HG02943 (cell line): ENCODE data around the gene RAPGEF5.

Experiments
- ATAC-seq: cut with Tn5 transposase; IDR thresholded peaks from one replicate; pipeline ENCODE4 v1.9.1; 2021; ENCODE audit warnings: mild to moderate bottlenecking, low read depth, moderate library complexity; ENCODE audit not compliant: unreplicated experiment

Gene RAPGEF5

DNA sequence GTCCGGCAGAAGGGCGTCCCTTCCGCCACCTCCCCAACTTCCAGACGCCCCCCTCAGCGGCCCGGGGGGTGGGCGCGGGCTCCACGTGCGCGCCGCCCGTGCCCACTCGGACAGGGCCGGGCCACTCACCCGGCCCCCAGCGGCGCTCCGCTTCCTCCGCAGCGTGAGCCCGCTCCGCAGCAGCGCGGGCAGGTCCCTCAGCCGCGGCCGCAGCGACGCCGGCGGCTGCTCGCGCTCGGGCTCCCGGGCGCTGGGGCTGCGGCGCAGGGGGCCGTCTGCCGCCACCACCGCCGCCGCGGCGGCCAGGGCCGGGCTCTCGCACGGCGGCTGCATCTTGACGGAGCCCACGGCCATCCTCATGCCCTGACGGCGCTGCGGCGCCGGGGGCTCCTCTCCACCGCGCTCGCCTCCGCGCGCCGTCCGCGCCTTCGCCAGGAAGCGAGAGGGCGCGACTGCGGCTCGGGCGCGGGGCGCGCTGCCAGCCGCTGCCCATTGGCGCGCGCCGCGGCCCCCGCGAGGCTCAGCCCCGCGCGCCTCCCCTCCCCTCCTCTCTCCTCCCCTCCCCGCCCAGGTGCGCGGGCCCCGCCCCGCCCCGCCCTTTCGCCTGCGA, at the start of gene RAPGEF5:
TSS of gene RAPGEF5 (minus strand) at position 454 of the 610 bp plus-strand sequence. CDS start at position 360, 94 bp downstream.
- ATAC-seq: no peak

- no peak for ATAC-seq
Measured at GRCh38 chr7:22406715-22407114, 49.8 kb upstream of the RAPGEF5 start.

DNA sequence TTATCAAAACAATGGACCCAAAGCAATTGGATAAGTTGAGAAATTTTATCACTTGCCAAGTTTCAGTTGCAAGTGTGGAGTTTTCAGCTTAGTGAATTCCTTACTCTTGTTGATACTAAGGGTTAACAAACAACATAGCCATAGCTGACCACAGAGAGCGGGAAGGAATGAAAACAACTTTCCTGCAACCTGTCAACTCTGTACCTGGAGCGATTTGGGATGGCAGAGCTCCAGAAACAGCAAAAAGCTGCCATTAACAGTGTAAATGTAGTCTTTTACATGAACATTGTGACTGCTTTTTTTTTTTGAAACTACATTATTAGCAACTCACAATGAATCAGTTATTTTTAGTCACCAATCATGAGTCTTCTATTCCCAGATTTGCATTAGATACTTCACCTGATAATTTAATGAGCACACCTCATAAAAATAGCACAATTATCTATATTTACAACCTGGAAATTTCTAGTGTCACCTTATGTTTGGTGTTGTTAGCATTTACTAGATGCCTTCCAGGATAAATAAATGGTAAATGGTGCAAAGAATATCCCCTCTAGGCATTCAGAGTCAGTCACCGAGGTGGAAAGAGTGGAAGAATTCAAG, 47.6 kb upstream of the RAPGEF5 start:
- no peak for ATAC-seq

GRCh38 chr7:22403344-22403743, 46.4 kb upstream of the RAPGEF5 start:
- ATAC-seq: no peak

- ATAC-seq: no peak
Measured at GRCh38 chr7:22402250-22402649, 45.3 kb upstream of the RAPGEF5 start.

DNA sequence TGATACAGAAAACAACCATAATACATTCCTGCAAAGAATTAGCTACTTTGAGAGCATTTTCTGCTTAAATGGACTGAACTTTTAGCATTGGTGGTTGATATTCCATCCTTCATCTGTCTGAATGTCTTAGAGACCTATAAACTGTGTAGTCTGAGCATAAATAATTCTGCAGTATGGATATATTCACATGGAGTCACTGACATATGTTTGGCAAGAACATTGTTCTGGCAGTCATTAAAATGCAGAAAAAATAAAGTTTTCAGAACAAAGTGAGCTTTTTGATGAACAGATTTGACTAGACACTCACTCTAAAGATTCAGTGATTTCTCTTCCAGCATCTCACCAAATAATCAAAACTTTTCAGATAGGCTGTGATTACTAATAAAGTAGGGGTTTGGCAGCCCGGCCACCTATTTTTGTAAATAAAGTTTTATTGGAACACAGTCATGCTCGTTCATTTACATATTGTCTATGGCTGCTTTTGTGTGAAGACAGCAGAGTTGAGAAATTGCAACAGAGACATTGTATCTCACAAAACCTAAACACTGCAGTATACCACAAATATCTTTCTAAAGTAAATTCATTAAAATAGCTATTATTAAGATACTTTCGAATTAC, 44.1 kb upstream of the RAPGEF5 start:
- ATAC-seq: no peak

DNA sequence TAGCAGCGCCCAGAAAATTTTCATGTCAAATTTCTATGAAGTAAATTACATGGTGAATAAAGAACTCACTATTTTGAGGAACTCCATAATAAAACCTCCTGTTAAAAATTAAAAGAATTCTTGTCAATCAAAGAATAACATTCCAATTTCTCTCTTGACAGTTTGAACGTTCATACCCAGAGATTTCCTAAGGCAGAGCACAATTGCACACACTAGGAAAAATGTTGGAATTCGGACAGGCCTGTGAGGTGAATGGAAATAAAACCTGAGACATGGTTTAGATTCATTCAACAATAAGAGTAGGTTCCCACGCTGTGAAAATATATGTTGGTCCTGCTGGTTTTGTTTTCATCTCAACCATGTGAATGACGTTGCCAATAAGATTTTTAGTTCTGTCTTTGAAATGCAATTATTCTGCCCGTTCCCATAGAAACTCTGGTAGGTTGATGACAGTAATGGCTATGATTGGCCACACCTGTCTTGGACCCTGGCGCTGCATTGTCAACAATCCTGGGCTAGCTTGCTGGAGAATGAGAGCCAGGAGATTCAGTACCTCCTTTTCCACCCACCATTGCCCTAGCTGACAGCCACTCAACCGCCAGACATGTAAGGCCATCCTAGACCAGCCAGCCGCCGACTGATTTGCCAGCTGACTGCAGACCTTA, 43.3 kb upstream of the RAPGEF5 start:
- no peak for ATAC-seq

- ATAC-seq: no peak
Measured at GRCh38 chr7:22399546-22399945, 42.6 kb upstream of the RAPGEF5 start.

DNA sequence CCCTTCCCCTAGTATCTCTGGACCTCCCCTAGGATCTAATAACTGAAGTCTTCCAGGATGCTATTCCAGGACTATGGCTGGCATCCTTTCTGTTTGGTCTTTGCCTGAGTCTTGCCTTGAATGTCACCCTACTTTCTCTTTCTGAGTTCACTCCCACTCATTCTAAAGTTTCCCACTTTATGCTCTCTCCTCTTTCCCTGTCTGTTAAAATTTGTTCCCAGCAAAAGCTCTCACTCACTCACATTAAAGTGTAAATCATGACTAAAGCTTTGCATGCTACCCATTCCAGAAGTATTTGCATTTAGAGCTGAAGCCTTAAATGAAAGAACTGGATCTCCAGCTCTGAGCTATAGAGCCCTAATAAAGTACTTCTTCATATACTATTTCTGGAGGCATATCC, 42.1 kb upstream of the RAPGEF5 start:
- ATAC-seq: no peak

GRCh38 chr7:22397981-22398380, 41.0 kb upstream of the RAPGEF5 start:
- no peak for ATAC-seq

GRCh38 chr7:22395222-22395621, 38.3 kb upstream of the RAPGEF5 start:
- ATAC-seq: no peak

DNA sequence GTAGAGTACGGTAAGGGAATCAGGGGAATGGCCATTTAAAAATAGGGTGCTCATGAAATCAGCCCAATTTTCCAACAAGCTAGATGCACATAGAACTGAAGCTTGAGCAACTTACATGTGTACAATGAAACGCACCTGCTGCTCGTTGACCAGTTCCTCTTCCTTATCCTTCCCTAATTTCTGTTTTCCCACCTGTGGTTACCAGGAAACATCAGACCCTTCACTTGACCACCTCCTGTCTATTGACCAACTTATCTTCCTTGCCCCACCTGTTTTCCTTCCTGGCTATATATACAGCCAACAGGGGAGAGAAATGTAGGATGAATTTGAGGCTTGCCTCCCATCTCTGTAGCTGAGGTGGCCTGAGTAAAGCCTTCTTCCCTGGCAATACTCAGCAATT, 37.8 kb upstream of the RAPGEF5 start:
- ATAC-seq: no peak

GRCh38 chr7:22393913-22394729, 37.2 kb upstream of the RAPGEF5 start:
- no peak for ATAC-seq

DNA sequence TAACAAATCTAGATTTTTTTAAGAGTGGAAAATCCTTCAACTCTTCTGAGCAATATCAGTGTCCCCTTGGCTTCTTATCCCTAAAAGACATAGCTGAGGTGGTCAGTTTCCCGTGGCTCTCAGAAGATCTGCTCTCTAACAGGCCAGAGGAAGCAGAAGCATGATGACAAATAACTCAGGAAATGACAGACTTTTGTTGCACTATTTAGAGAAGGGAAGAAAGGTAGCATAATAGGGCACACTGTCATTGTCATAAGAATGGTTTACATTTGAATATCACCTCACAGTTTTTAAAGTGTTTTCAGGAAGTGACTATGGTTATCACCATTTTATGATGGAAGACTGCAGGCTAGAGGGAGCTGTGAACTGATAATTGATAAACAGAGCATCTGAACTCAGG, 33.6 kb upstream of the RAPGEF5 start:
- no peak for ATAC-seq

GRCh38 chr7:22389892-22390291, 32.9 kb upstream of the RAPGEF5 start:
- no peak for ATAC-seq

DNA sequence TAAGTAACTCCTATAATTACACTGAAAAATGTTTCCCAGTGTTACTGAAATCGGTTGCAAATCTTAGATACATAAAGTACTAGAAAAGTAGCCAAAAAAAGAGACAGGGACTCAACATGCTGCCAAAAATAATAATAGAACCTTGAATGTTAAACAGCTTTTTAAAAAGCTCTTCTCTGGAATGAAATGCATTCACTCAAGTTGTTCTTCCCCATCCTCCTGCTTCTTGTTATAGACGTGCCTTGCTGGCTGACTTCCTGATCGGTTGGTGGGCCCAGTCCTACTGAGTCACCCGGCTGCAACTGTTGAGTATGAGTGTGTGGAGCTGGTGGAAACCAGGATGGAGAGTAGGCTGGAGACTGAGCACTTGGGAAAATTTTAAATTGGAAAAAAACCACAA, 30.6 kb upstream of the RAPGEF5 start:
- ATAC-seq: no peak

GRCh38 chr7:22386865-22387264, 29.9 kb upstream of the RAPGEF5 start:
- ATAC-seq: no peak

- no peak for ATAC-seq
Measured at GRCh38 chr7:22386206-22386858, 29.4 kb upstream of the RAPGEF5 start.

DNA sequence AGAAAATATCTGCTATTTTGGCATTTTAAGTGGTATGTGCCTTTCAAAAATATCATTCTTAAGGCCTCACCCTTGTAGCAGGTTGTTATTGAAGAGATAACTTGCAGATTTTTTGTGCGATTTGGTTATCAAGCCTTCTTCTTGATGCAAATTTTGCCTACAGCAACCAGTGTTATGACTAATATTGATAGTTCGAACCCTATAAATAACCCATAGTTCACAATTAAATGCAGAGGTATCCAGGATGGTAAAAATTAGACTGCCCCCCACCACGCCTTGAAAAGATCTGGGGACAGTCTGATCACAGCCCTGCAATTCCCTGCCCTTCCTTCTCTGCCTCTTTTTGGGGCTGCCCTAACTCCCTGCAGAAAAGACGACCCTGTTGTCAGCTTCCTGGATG, 28.4 kb upstream of the RAPGEF5 start:
- no peak for ATAC-seq

DNA sequence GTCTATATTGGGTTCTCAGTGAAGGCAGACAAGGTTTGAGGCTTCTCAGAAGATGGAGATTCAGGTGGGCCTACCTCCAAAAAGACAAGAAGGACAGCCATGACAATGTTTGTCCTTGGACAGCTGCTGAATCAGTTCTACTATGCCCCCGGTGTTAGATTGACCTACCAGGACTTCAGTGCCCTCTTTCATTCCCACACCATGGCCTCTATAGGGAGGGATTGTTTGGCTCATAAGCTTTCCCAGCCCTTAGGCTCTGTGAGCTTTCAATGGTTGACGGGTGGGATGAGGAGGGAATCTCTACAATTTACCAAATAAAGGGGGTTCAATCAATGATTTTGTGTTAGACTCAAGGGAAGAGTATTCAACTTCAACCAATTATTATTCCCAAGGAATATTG, 23.4 kb upstream of the RAPGEF5 start:
- ATAC-seq: no peak
